Mucosa of gallbladder (tissue), 1 donor: ENCODE data around the gene MPP3. TPM values are rescaled to one million over a fixed set of nuclear protein-coding genes. Genes with fewer than 3 reads are reported as not detected.
A peak's percentile ranks its signal among the peaks of the same experiment; 100 is the strongest.
"Not testable (repeated sequence)": the region's sequence is repeated elsewhere in the genome, so short reads cannot be mapped to it uniquely, and the experiment has no call there.

Experiments
- DNase-seq: peaks from one replicate; pipeline ENCODE4 v3.0.0-alpha.2; 2020; ENCODE audit warnings: low spot score
- total RNA-seq: library from RNA; stranded (reverse); gene quantifications from one replicate; pipeline ENCODE4 v1.2.1, GENCODE V29; 2021
- donor health status: DM: no; HTN: no; CAD: no.

The MPP3 gene
- total RNA-seq, 1 donor from 2014 or later = 19.2 TPM

- no peak for DNase-seq
Measured at GRCh38 chr17:43808076-43808475, 24.9 kb downstream of the MPP3 start.

GRCh38 chr17:43805117-43805516 lies 27.8 kb downstream of the MPP3 start:
- DNase-seq = no peak

- DNase-seq = no peak
Measured at GRCh38 chr17:43803758-43804157, 29.2 kb downstream of the MPP3 start.

- no peak for DNase-seq
Measured at GRCh38 chr17:43801844-43802243, 31.1 kb downstream of the MPP3 start.

GRCh38 chr17:43800736-43801135 lies 32.2 kb downstream of the MPP3 start:
- DNase-seq = no peak

- DNase-seq = no peak
Measured at GRCh38 chr17:43799047-43799446, 33.9 kb downstream of the MPP3 start.

GRCh38 chr17:43798024-43798423 lies 34.9 kb downstream of the MPP3 start:
- DNase-seq = not testable (repeated sequence)

- not testable (repeated sequence) for DNase-seq
Measured at GRCh38 chr17:43792668-43793067, 40.3 kb downstream of the MPP3 start.

GRCh38 chr17:43791589-43791988 lies 41.4 kb downstream of the MPP3 start:
- no peak for DNase-seq

GRCh38 chr17:43790311-43790940 lies 42.5 kb downstream of the MPP3 start:
- no peak for DNase-seq

- no peak for DNase-seq
Measured at GRCh38 chr17:43789482-43789881, 43.5 kb downstream of the MPP3 start.

GRCh38 chr17:43788540-43788939 lies 44.4 kb downstream of the MPP3 start:
- no peak for DNase-seq

GRCh38 chr17:43787728-43788127 lies 45.2 kb downstream of the MPP3 start:
- DNase-seq = no peak

- no peak for DNase-seq
Measured at GRCh38 chr17:43784628-43785101, 48.3 kb downstream of the MPP3 start.

GRCh38 chr17:43784068-43784467 lies 48.9 kb downstream of the MPP3 start:
- no peak for DNase-seq

GRCh38 chr17:43782913-43783680 lies 49.8 kb downstream of the MPP3 start:
- DNase-seq = no peak

GRCh38 chr17:43780135-43780534 lies 52.8 kb downstream of the MPP3 start, which contains the start of gene CFAP97D1:
TSS of gene CFAP97D1 (plus strand) at chr17:43780435. CDS start at chr17:43780463, 28 bp downstream.
- DNase-seq = no peak

GRCh38 chr17:43779145-43780125 lies 53.5 kb downstream of the MPP3 start:
- DNase-seq = no peak

GRCh38 chr17:43778337-43779144 lies 54.4 kb downstream of the MPP3 start, which contains the start of gene DUSP3:
TSS of gene DUSP3 (minus strand) at chr17:43778977. CDS start at chr17:43778924, 53 bp downstream.
- peak; percentile 97 for DNase-seq

- peak; percentile 9 for DNase-seq
Measured at GRCh38 chr17:43774304-43775250, 58.4 kb downstream of the MPP3 start.
